Activated T-helper 1 cell treated with anti-CD3 and anti-CD28 coated beads, Interleukin-12 subunit alpha, Interleukin-12 subunit beta, Interleukin-2, Interleukin-4 antibody, amounts not matched to agents 30 ng/mL and 10 ng/mL and 1 ng/mL, durations not matched to agents 14 hours and 24 hours and 36 hours (primary cell): ENCODE measurements around the gene MYOC. TPM values are rescaled to one million over a fixed set of nuclear protein-coding genes. Genes with fewer than 3 reads are reported as not detected.
"Not testable (repeated sequence)": the region's sequence is repeated elsewhere in the genome, so short reads cannot be mapped to it uniquely, and the experiment has no call there.

ENCODE experiments used
- DNase-seq: peaks from one replicate; pipeline ENCODE4 v3.0.0; 2021; ENCODE audit warnings: low spot score
- H3K27ac Mint-ChIP-seq: one replicate; pipeline ENCODE4 v1.8.0; 2021; ENCODE audit warnings: mild to moderate bottlenecking, mixed read lengths
- H3K27me3 Mint-ChIP-seq: one replicate; pipeline ENCODE4 v1.8.0; 2022; ENCODE audit warnings: mild to moderate bottlenecking, moderate library complexity, mixed read lengths; ENCODE audit not compliant: insufficient read depth
- H3K36me3 Mint-ChIP-seq: one replicate; pipeline ENCODE4 v1.8.0; 2021; ENCODE audit warnings: low read depth, mixed read lengths
- H3K4me1 Mint-ChIP-seq: one replicate; pipeline ENCODE4 v1.8.0; 2021; ENCODE audit warnings: low read depth, mixed read lengths
- H3K4me3 Mint-ChIP-seq: one replicate; pipeline ENCODE4 v1.8.0; 2021; ENCODE audit warnings: mild to moderate bottlenecking, moderate library complexity, mixed read lengths
- H3K9me3 Mint-ChIP-seq: one replicate; pipeline ENCODE4 v1.8.0; 2021; ENCODE audit warnings: mixed read lengths
- intact Hi-C: fragments of 100-400 bp; cut with micrococcal nuclease; formaldehyde crosslinking; loops from one replicate; pipeline ENCODE4 v1.15.1; 2024
- total RNA-seq: library from RNA; stranded (reverse); gene quantifications from 2 replicates; pipeline ENCODE4 v1.2.3, GENCODE V29; 2022

MYOC gene
- total RNA-seq: not detected in 2 replicates

DNA sequence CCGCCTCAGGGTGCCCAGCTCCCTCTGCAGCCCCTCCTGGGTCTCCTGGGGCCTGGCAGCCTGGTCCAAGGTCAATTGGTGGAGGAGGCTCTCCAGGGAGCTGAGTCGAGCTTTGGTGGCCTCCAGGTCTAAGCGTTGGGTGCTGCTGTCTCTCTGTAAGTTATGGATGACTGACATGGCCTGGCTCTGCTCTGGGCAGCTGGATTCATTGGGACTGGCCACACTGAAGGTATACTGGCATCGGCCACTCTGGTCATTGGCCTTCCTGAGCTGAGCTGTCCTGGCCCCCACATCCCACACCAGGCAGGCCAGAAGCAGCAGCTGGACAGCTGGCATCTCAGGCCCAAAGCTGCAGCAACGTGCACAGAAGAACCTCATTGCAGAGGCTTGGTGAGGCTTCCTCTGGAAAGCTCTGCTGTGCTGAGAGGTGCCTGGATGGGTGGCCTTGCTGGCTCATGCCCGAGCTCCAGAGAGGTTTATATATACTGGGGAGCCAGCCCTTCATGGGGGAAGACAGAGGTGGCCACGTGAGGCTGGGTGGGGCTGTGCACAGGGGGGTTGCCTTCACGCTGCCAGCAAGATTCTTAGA lies at the start of gene MYOC:
Gene MYOC, minus strand, starts transcription at position 455 of the 589 bp plus-strand sequence. Its CDS starts 77 bp downstream, at position 378.
- intact Hi-C loops: no loop called here
- H3K4me1 Mint-ChIP-seq: peaks cover 13% of the 10 kb centered on the region
- no peak for DNase-seq
- H3K27ac Mint-ChIP-seq: no peak within 1 kb of the TSS
- no peak within 1 kb of the TSS for H3K4me3 Mint-ChIP-seq
- peaks cover 25% of the 10 kb centered on the region for H3K27me3 Mint-ChIP-seq
- no peaks in the 10 kb centered on the region for H3K36me3 Mint-ChIP-seq
- no peaks in the 10 kb centered on the region for H3K9me3 Mint-ChIP-seq

DNA sequence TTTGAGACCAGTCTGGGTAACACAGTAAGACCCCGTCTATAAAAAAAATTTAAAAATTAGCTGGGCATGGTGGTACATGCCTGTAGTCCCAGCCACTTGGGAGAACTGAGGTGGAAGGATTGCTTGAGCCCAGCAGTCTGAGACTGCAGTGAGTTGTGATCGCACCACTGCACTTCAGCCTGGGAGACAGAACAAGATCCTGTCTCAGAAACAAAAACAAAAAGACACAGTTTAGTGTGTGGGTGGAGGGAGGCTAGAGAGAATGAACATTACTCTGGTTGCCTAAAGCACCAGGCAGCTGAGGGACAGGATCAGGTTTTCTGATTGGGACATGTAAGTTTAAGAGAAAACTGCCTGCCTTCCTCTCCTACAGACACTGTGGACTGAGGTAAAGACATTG lies 47.0 kb upstream of the MYOC start:
- peaks cover 18% of the 10 kb centered on the region for H3K36me3 Mint-ChIP-seq
- peaks cover 1% of the 10 kb centered on the region for H3K27me3 Mint-ChIP-seq
- no peak for DNase-seq
- H3K4me3 Mint-ChIP-seq: no peak overlapping the region
- no peaks in the 10 kb centered on the region for H3K4me1 Mint-ChIP-seq
- H3K9me3 Mint-ChIP-seq: no peaks in the 10 kb centered on the region
- intact Hi-C loops: no loop called here
- no peak overlapping the region for H3K27ac Mint-ChIP-seq

DNA sequence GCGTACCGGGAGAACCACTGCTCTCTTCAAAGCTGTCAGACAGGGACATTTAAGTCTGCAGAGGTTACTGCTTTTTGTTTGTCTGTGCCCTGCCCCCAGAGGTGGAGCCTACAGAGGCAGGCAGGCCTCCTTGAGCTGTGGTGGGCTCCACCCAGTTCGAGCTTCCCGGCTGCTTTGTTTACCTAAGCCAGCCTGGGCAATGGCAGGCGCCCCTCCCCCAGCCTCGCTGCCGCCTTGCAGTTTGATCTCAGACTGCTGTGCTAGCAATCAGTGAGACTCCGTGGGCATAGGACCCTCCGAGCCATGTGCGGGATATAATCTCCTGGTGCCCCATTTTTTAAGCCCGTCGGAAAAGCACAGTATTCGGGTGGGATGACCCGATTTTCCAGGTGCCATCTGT lies 43.3 kb upstream of the MYOC start:
- H3K9me3 Mint-ChIP-seq, H3K27me3 Mint-ChIP-seq, H3K4me3 Mint-ChIP-seq, H3K27ac Mint-ChIP-seq, intact Hi-C loops, H3K36me3 Mint-ChIP-seq, DNase-seq, H3K4me1 Mint-ChIP-seq: not testable (repeated sequence)

DNA sequence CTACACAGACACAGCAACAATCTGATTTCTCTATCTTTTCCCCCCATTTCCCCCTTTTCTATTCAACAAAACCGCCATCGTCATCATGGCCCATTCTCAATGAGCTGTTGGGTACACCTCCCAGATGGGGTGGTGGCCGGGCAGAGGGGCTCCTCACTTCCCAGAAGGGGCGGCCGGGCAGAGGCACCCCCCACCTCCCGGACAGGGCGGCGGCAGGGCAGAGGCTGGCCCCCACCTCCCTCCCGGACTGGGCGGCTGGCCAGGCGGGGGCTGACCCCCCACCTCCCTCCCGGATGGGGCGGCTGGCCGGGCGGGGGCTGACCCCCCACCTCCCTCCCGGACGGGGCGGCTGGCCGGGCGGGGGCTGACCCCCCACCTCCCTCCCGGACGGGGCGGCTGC lies 41.1 kb upstream of the MYOC start:
- H3K36me3 Mint-ChIP-seq, H3K9me3 Mint-ChIP-seq, H3K4me1 Mint-ChIP-seq, H3K27ac Mint-ChIP-seq, H3K27me3 Mint-ChIP-seq, DNase-seq, intact Hi-C loops, H3K4me3 Mint-ChIP-seq: not testable (repeated sequence)

DNA sequence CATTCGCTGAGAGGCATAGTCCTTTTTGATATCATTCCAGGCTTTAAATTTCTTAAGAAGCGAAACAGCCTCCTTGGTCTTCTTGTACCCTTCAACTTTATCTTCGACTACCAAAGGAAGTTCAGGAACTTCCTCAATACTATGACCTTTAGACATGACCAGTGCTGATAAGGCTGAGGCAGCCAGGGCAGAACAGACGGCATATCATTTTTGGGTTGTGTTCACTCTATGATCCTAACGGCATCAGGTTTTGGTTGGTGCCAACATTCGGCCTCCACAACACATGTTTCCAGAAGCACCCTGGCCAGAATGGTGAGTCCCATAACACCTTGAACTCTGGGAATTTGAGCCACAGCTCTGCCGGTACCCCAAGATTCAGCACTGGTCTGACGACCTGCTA lies 31.4 kb upstream of the MYOC start:
- Mint-ChIP-seq H3K27ac (no peak overlapping the region), H3K9me3 (no peaks in the 10 kb centered on the region), H3K4me3 (no peak overlapping the region), H3K4me1 (no peaks in the 10 kb centered on the region), H3K36me3 (no peaks in the 10 kb centered on the region), H3K27me3 (peaks cover 2% of the 10 kb centered on the region)
- DNase-seq: no peak
- intact Hi-C loops: no loop called here

DNA sequence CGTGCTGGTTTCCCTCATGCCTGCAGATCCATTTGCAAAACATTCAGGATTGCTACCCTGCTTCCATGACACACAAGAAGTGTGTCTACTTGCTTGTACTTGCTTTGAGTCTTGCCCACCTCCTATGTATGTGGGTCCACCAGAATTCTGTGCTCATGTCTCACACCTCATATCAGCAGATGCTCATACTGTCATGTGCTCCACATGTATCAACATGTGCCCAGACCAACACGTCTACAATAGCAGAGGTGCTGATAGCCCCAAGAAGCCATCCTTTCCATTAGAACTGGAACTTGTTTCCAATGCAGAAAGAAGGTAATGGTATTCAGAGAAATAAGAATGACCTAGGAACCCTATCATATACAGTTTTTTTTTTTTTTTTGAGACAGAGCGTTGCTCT lies 27.9 kb upstream of the MYOC start:
- Mint-ChIP-seq H3K4me3 (no peak overlapping the region), H3K27ac (no peak overlapping the region), H3K4me1 (no peaks in the 10 kb centered on the region), H3K27me3 (peaks cover 9% of the 10 kb centered on the region), H3K36me3 (no peaks in the 10 kb centered on the region), H3K9me3 (no peaks in the 10 kb centered on the region)
- intact Hi-C loops: no loop called here
- DNase-seq: no peak

DNA sequence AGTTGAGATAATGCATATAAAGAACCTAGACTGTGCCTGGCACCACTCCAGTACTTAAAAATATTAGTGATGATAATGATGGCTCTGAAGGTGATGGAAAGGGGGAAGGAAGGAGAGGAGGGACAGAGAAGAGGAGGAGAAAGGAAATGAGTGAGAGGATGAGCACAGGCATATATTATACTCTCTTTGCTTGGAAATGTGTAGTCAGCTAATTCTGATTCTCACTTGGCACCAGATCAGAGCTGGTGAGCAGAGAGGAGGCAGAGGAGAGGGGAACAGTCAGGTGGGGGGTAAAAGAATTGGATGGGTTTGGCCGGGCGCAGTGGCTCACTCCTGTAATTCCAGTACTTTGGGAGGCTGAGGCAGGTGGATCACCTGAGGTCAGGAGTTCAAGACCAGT lies 24.3 kb upstream of the MYOC start:
- peaks cover 21% of the 10 kb centered on the region for H3K27me3 Mint-ChIP-seq
- no peak overlapping the region for H3K4me3 Mint-ChIP-seq
- intact Hi-C loops: no loop called here
- H3K4me1 Mint-ChIP-seq: no peaks in the 10 kb centered on the region
- H3K36me3 Mint-ChIP-seq: no peaks in the 10 kb centered on the region
- H3K9me3 Mint-ChIP-seq: no peaks in the 10 kb centered on the region
- DNase-seq: no peak
- no peak overlapping the region for H3K27ac Mint-ChIP-seq

DNA sequence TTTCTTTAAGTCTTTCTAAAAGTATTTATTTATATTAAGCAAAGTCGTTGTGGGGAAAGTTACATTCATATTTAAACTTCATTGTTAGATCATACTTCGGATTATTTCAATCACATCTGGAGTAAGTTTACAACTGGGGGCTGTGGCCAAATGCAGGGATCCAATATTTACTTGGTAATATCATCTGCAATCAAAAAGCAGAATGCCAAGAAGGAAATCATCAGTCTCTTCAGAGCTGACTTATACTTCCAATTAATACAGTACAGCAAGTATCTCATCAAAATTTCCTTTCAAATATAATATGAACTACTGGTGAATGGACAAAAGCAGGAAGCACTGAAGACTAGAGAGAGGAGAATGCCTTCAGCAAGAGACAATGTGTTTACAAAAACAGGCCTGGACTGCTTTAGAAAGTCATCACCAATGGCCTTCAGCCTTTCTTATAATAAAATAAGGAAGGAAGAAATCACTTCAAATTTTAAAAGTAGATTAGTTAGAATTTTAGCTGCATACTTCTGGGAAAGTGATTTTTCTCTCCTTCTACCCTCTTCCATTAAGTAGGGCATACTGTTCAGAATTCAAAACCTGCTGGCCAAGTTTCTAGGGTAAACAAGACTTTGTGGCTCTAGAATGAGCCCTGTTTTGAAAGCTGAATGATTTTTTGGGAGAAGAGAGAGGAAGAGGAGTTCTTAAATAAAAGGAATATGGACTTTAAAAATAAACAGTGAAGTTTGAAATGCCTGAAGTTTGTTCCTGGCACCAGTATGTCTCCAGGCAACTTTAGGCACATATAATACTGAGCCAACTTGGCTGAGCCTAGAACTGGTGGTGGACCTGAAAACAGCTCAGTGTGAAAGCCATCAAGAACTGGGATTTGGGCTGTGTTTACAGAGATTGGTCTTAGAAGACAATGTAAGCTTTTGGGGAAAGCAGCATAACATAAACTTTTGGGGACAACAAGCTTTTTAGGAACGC lies 22.2 kb upstream of the MYOC start:
- peaks cover 19% of the 10 kb centered on the region for H3K27me3 Mint-ChIP-seq
- no peak overlapping the region for H3K27ac Mint-ChIP-seq
- no peak overlapping the region for H3K4me3 Mint-ChIP-seq

DNA sequence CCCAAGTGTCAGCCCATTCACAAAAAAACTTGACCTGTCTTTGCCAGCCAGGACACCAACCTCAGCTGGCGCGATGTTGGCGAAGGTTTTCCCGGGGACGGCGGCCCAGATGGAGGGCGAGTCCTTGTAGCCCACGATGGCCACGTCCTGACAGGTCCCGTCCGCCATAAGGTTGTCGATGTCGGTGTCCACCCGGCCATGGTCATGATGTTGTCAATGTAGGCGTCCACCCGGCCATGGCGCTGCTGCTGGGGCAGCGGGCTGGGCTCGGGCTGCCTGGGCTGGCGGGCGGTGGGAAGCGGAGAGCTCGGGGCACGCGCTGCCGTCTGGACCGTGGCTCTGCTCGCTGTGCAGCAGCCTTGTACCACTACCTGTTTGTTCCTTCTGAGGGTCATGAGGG lies 18.3 kb upstream of the MYOC start:
- intact Hi-C loops: no loop called here
- Mint-ChIP-seq H3K27ac (no peak overlapping the region), H3K4me3 (no peak overlapping the region), H3K4me1 (no peaks in the 10 kb centered on the region), H3K9me3 (no peaks in the 10 kb centered on the region), H3K36me3 (no peaks in the 10 kb centered on the region), H3K27me3 (peaks cover 13% of the 10 kb centered on the region)
- DNase-seq: no peak

More for the DNA sequence above, 22.2 kb upstream of the MYOC start:
- no peaks in the 10 kb centered on the region for H3K4me1 Mint-ChIP-seq
- DNase-seq: no peak
- H3K36me3 Mint-ChIP-seq: no peaks in the 10 kb centered on the region
- no peaks in the 10 kb centered on the region for H3K9me3 Mint-ChIP-seq
- intact Hi-C loops: no loop called here

DNA sequence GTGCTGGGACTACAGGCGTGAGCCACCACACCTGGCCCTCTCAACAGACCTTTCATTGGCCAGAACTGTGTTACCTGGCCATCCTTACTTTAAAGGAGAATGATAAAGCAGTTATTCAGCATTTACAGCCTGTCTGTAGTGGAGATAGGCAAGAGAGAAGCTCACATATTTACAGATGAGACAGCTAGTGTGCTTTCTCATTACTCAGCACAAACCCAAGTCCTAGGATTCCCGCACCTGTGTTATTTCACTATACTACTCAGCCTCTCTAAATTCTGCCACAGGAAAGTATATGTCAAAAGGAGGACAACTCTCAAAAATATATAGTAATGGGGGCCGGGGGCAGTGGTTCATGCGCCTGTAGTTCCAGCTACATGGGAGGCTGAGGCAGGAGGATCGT lies 15.9 kb upstream of the MYOC start:
- Mint-ChIP-seq H3K4me1 (no peaks in the 10 kb centered on the region), H3K9me3 (no peaks in the 10 kb centered on the region), H3K36me3 (no peaks in the 10 kb centered on the region), H3K27ac (no peak overlapping the region), H3K4me3 (no peak overlapping the region), H3K27me3 (peaks cover 10% of the 10 kb centered on the region)
- no peak for DNase-seq
- intact Hi-C loops: no loop called here

DNA sequence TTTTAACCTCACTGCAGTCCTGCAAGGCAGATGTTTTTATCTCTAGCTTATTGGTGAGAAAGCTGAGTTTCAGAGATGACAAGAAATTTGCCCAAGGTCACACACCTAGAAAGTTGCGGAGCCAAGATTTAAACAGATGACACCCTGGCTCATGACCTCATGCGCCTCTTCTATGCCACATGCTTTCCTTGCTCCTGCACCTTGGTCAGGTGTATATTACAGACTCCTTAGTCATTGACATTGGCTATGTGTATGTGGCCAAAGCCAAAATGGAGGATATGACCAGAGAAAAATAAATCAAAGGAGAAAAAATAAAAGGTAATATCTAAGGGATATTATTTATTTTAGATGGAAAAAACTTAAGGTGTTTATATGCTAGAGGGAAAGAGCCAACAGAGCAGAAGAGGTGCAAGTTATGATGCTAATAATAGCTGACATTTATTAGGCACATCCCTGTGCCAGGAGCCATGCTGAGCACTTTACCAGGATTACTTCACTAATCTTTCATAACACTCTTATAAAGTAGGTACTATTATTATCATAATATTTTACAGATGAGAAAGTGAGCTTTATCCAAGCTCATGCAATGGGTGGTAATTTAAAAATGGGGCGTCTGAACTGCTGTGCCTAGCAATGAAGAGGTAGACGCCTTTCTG lies 13.8 kb upstream of the MYOC start:
- Mint-ChIP-seq H3K4me3 (no peak overlapping the region), H3K27me3 (peaks cover 6% of the 10 kb centered on the region), H3K9me3 (no peaks in the 10 kb centered on the region), H3K27ac (no peak overlapping the region), H3K36me3 (no peaks in the 10 kb centered on the region), H3K4me1 (no peaks in the 10 kb centered on the region)
- no peak for DNase-seq
- intact Hi-C loops: no loop called here

DNA sequence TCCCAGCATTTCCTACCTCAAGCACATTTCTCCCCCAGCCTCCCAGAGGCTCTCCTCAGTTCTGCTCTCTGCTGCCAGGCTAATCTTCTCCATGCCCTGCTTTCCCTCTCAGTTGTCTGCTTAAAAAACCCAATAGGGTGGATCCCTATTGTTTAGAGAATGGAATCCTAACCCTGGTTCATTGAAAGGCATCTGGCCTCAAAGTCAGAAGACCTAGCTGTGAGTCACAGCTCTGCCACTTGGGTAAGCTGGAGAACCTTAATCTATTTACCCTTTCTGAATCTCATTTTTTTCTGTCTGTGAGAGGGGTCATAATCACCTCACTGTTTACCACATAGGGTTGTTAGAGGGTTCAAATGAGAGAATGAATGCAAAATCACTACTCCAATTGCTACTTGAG lies 12.5 kb upstream of the MYOC start:
- H3K4me1 Mint-ChIP-seq: no peaks in the 10 kb centered on the region
- H3K4me3 Mint-ChIP-seq: no peak overlapping the region
- H3K27ac Mint-ChIP-seq: no peak overlapping the region
- no peaks in the 10 kb centered on the region for H3K9me3 Mint-ChIP-seq
- peaks cover 6% of the 10 kb centered on the region for H3K27me3 Mint-ChIP-seq
- intact Hi-C loops: no loop called here
- DNase-seq: no peak
- H3K36me3 Mint-ChIP-seq: no peaks in the 10 kb centered on the region
